ENCODE measurements around the gene SORT1. TPM values are rescaled to one million over a fixed set of nuclear protein-coding genes. Genes with fewer than 3 reads are reported as not detected.

The SORT1 gene
- total RNA-seq, 1 experiment from 2014 or later = 47.9 TPM

GRCh38 chr1:109272021-109272799 is 125.5 kb downstream of the SORT1 start:
- H2BK120ac ChIP-seq (ENCODE audit: low read depth, low read length, poor library complexity, severe bottlenecking) = no peak overlapping the region
- H3K4me2 ChIP-seq (ENCODE audit: insufficient read depth, insufficient read length, low read length) = no peak overlapping the region
- no CpG with 5 or more reads among the region's 13 CpGs for WGBS (ENCODE audit: extremely low coverage, insufficient read length, low lambda C conversion rate)
- Mint-ChIP-seq H3K4me1 (peaks cover 23 to 25% of the 10 kb centered on the region in 2 experiments), H3K9me3 (no peaks in the 10 kb centered on the region; a peak in 1 of 5 replicates), H3K36me3 (ENCODE audit: insufficient read depth in 1 of 3, low read depth in 3 of 3) (peaks cover 9 to 44% (median 44%) of the 10 kb centered on the region in 3 experiments; a peak in 6 of 7 replicates), H3K27ac (no peak overlapping the region; a peak in 1 of 7 replicates), H3K4me3 (no peak overlapping the region), H3K27me3 (ENCODE audit: low read depth) (no peaks in the 10 kb centered on the region)
- no peak overlapping the region for H4K91ac ChIP-seq (ENCODE audit: insufficient read length, low read depth, low read length)
- H3K27ac ChIP-seq (ENCODE audit: insufficient read length, low read depth, low read length) = no peak overlapping the region
- no peak overlapping the region for H3K56ac ChIP-seq (ENCODE audit: insufficient read length, low read depth, low read length)
- H4K5ac ChIP-seq (ENCODE audit: insufficient read length, low read depth, low read length) = no peak overlapping the region
- H3K9me3 ChIP-seq (ENCODE audit: control insufficient read depth, low read depth, low read length) = no peaks in the 10 kb centered on the region
- no peak overlapping the region for H3K18ac ChIP-seq (ENCODE audit: insufficient read length, low read depth, low read length)
- no peaks in the 10 kb centered on the region for H4K20me1 ChIP-seq (ENCODE audit: control insufficient read depth, insufficient read depth, insufficient read length)
- no peak overlapping the region for H3T11ph ChIP-seq (ENCODE audit: low read length)
- no peak overlapping the region for H2BK20ac ChIP-seq (ENCODE audit: low read depth, low read length, poor library complexity, severe bottlenecking)
- H3K79me1 ChIP-seq (ENCODE audit: insufficient read depth, low read depth, low read length, poor library complexity, severe bottlenecking) = no peaks in the 10 kb centered on the region
- no peak overlapping the region for H3K9ac ChIP-seq (ENCODE audit: extremely low read depth, insufficient read length, low read length)
- TF ChIP-seq CTCF (conservative IDR thresholded peaks at IDR 0.05) = no peak
- H3K23ac ChIP-seq (ENCODE audit: insufficient read length, low read depth, low read length) = no peak overlapping the region
- H4K8ac ChIP-seq (replicated peaks; ENCODE audit: insufficient read length, low read depth, low read length) = no peak overlapping the region
- no peak overlapping the region for H3K4ac ChIP-seq (ENCODE audit: low read depth, low read length)
- H3K27me3 ChIP-seq (ENCODE audit: insufficient read depth, low read length) = no peaks in the 10 kb centered on the region
- no peak for DNase-seq
- H3K14ac ChIP-seq (ENCODE audit: insufficient read depth, low read length) = no peak overlapping the region
- no peak overlapping the region for H2BK5ac ChIP-seq (ENCODE audit: insufficient read length, low read length)
- H3K23me2 ChIP-seq (ENCODE audit: insufficient read length, low read depth, low read length, poor library complexity, severe bottlenecking) = no peaks in the 10 kb centered on the region
- no peaks in the 10 kb centered on the region; the same call in 1 of the 2 replicates for H3K4me1 ChIP-seq (ENCODE audit: insufficient read depth, low read length)
- no peak overlapping the region for H2BK15ac ChIP-seq (ENCODE audit: low read depth, low read length)
- H2AFZ ChIP-seq (ENCODE audit: low read length) = no peak overlapping the region
- H2AK5ac ChIP-seq (ENCODE audit: insufficient read length, low read length) = no peak overlapping the region
- no peak overlapping the region for H2BK12ac ChIP-seq (ENCODE audit: insufficient read length, low read depth, low read length)
- no peaks in the 10 kb centered on the region for H3K79me2 ChIP-seq (ENCODE audit: insufficient read depth, low read length)
